ENCODE results near the gene PHACTR1. TPM values are rescaled to one million over a fixed set of nuclear protein-coding genes. Genes with fewer than 3 reads are reported as not detected.

The PHACTR1 gene
- total RNA-seq, 1 experiment from 2014 or later: not detected

GRCh38 chr6:12987783-12988182 lies 271.2 kb downstream of the PHACTR1 start:
- Histone ChIP-seq H3K27ac (ENCODE audit: low read length) (no peak overlapping the region), H3K4me3 (ENCODE audit: low read length) (no peak overlapping the region), H2AFZ (ENCODE audit: low read length) (no peak overlapping the region), H3K79me2 (ENCODE audit: low read length) (no peaks in the 10 kb centered on the region), H3K27me3 (ENCODE audit: low read length) (peaks cover 73% of the 10 kb centered on the region), H3K4me1 (ENCODE audit: insufficient read depth, low read length) (no peaks in the 10 kb centered on the region), H3K9ac (ENCODE audit: low read length) (no peak overlapping the region), H3K9me3 (ENCODE audit: low read length) (no peaks in the 10 kb centered on the region), H3K36me3 (ENCODE audit: low read depth, low read length) (no peaks in the 10 kb centered on the region), H3K9me2 (replicated peaks; ENCODE audit: low read length) (no peaks in the 10 kb centered on the region), H4K20me1 (ENCODE audit: low read length) (no peaks in the 10 kb centered on the region), H3F3A (ENCODE audit: low read length, unreplicated experiment) (no peaks in the 10 kb centered on the region), H3K4me2 (ENCODE audit: low read length) (no peak overlapping the region)
- TF ChIP-seq EZH2phosphoT487 (IDR thresholded peaks at IDR 0.05; ENCODE audit: borderline replicate concordance, low read length) (no peak), CTCF (conservative IDR thresholded peaks at IDR 0.05; ENCODE audit: low read depth, low read length) (no peak), EZH2 (IDR thresholded peaks at IDR 0.05; ENCODE audit: low read length, unreplicated experiment) (no peak)
- ATAC-seq (no peak), DNase-seq (no peak)
- CTCF ChIA-PET: no interaction called here
- POLR2A ChIA-PET (ENCODE audit: unreplicated experiment): no interaction called here
- no TSS peak for BruUV-seq (replicated peaks)
- intact Hi-C loops (cut with micrococcal nuclease): no loop called here

- no peak for ATAC-seq
- intact Hi-C loops (cut with micrococcal nuclease): no loop called here
These were observed 273.6 kb downstream of the PHACTR1 start for GRCh38 chr6:12990162-12990561.

GRCh38 chr6:12991435-12991834 lies 274.9 kb downstream of the PHACTR1 start:
- intact Hi-C loops (cut with micrococcal nuclease): no loop called here
- POLR2A ChIA-PET (ENCODE audit: unreplicated experiment): no interaction called here
- H4K20me1 ChIP-seq (ENCODE audit: low read length): no peaks in the 10 kb centered on the region
- CTCF ChIA-PET: no interaction called here
- no peak overlapping the region for H3K27ac ChIP-seq (ENCODE audit: low read length)
- H2AFZ ChIP-seq (ENCODE audit: low read length): no peak overlapping the region
- H3K4me3 ChIP-seq (ENCODE audit: low read length): no peak overlapping the region
- H3F3A ChIP-seq (ENCODE audit: low read length, unreplicated experiment): no peaks in the 10 kb centered on the region
- H3K9me2 ChIP-seq (replicated peaks; ENCODE audit: low read length): no peaks in the 10 kb centered on the region
- BruUV-seq (replicated peaks): no TSS peak
- no peak overlapping the region for H3K4me2 ChIP-seq (ENCODE audit: low read length)
- no peaks in the 10 kb centered on the region for H3K36me3 ChIP-seq (ENCODE audit: low read depth, low read length)
- ATAC-seq (no peak), DNase-seq (no peak)
- H3K9ac ChIP-seq (ENCODE audit: low read length): no peak overlapping the region
- TF ChIP-seq EZH2phosphoT487 (IDR thresholded peaks at IDR 0.05; ENCODE audit: borderline replicate concordance, low read length) (no peak), CTCF (conservative IDR thresholded peaks at IDR 0.05; ENCODE audit: low read depth, low read length) (no peak), EZH2 (IDR thresholded peaks at IDR 0.05; ENCODE audit: low read length, unreplicated experiment) (no peak)
- H3K9me3 ChIP-seq (ENCODE audit: low read length): no peaks in the 10 kb centered on the region
- peaks cover 85% of the 10 kb centered on the region for H3K27me3 ChIP-seq (ENCODE audit: low read length)
- H3K79me2 ChIP-seq (ENCODE audit: low read length): no peaks in the 10 kb centered on the region
- no peaks in the 10 kb centered on the region for H3K4me1 ChIP-seq (ENCODE audit: insufficient read depth, low read length)

More at GRCh38 chr6:12990162-12990561, 273.6 kb downstream of the PHACTR1 start:
- ChIA-PET POLR2A (ENCODE audit: unreplicated experiment) (no interaction called here), CTCF (no interaction called here)
- no peak for TF ChIP-seq EZH2 (IDR thresholded peaks at IDR 0.05; ENCODE audit: low read length, unreplicated experiment)
- no peak for TF ChIP-seq EZH2phosphoT487 (IDR thresholded peaks at IDR 0.05; ENCODE audit: borderline replicate concordance, low read length)
- TF ChIP-seq CTCF (conservative IDR thresholded peaks at IDR 0.05; ENCODE audit: low read depth, low read length): no peak
- H2AFZ ChIP-seq (ENCODE audit: low read length): no peak overlapping the region
- no peak overlapping the region for H3K4me2 ChIP-seq (ENCODE audit: low read length)
- no peak overlapping the region for H3K27ac ChIP-seq (ENCODE audit: low read length)
- no peaks in the 10 kb centered on the region for H3K79me2 ChIP-seq (ENCODE audit: low read length)
- H3K27me3 ChIP-seq (ENCODE audit: low read length): peaks cover 88% of the 10 kb centered on the region
- no TSS peak for BruUV-seq (replicated peaks)
- no peak overlapping the region for H3K4me3 ChIP-seq (ENCODE audit: low read length)
- DNase-seq: no peak
- no peaks in the 10 kb centered on the region for H3F3A ChIP-seq (ENCODE audit: low read length, unreplicated experiment)
- H3K9ac ChIP-seq (ENCODE audit: low read length): no peak overlapping the region
- no peaks in the 10 kb centered on the region for H4K20me1 ChIP-seq (ENCODE audit: low read length)
- no peaks in the 10 kb centered on the region for H3K36me3 ChIP-seq (ENCODE audit: low read depth, low read length)
- no peaks in the 10 kb centered on the region for H3K9me2 ChIP-seq (replicated peaks; ENCODE audit: low read length)
- no peaks in the 10 kb centered on the region for H3K9me3 ChIP-seq (ENCODE audit: low read length)
- no peaks in the 10 kb centered on the region for H3K4me1 ChIP-seq (ENCODE audit: insufficient read depth, low read length)

Measured in PC-3 (cell line).